Activated CD4-positive, alpha-beta T cell treated with anti-CD3 and anti-CD28 coated beads, Interleukin-2, amount 10 ng/mL, durations not matched to agents 7 days and 5 days (primary cell): Measurements from ENCODE around the gene ARHGAP22. TPM values are rescaled to one million over a fixed set of nuclear protein-coding genes. Genes with fewer than 3 reads are reported as not detected.

Experiments used
- CTCF ChIA-PET: fragments of 350-600 bp; sonication (Branson Sonifier 250); formaldehyde crosslinking; loops from one replicate; lab custom pipeline; 2021; ENCODE audit warnings: antibody characterized with exemption; lab: Charles Lee
- POLR2A ChIA-PET: fragments of 350-600 bp; sonication (Branson Sonifier 250); formaldehyde crosslinking; loops from one replicate; lab custom pipeline; 2021; ENCODE audit warnings: antibody characterized with exemption; lab: Charles Lee
- DNase-seq: peaks from one replicate; pipeline ENCODE4 v3.0.0-alpha.2; 2020
- H3K27ac Mint-ChIP-seq: one replicate; pipeline ENCODE4 v1.8.0; 2021; ENCODE audit warnings: mild to moderate bottlenecking, moderate library complexity, mixed read lengths
- H3K27me3 Mint-ChIP-seq: one replicate; pipeline ENCODE4 v1.8.0; 2021; ENCODE audit warnings: mixed read lengths
- H3K36me3 Mint-ChIP-seq: one replicate; pipeline ENCODE4 v1.8.0; 2021; ENCODE audit warnings: low read depth, mixed read lengths
- H3K4me1 Mint-ChIP-seq: one replicate; pipeline ENCODE4 v1.8.0; 2021; ENCODE audit warnings: mixed read lengths
- H3K4me3 Mint-ChIP-seq: one replicate; pipeline ENCODE4 v1.8.0; 2021; ENCODE audit warnings: mild to moderate bottlenecking, moderate library complexity, mixed read lengths
- H3K9me3 Mint-ChIP-seq: one replicate; pipeline ENCODE4 v1.8.0; 2021; ENCODE audit warnings: mixed read lengths
- total RNA-seq, 2 experiments: library from RNA; stranded (reverse); gene quantifications; one replicate each; pipeline ENCODE4 v1.2.3, GENCODE V29; 2021

The ARHGAP22 gene
- total RNA-seq, 2 experiments from 2014 or later, result not detected

DNA sequence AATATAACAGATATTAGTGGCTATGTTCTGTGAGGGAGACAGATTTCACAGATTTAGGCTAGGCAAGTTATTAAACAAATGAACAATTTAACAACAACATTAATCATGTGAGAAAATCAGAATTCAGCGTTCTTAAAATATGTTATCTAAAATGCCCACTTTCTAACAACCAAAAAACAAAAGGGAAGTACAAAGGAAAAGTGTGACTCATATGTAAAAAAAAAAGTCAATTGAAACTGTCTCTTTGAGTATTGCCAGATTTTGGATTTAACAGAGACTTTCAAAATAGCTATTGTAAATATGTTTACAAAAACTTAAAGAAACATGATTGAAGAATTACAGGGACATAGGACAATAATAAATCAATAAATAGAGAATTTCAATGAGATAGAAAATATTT is 34.8 kb upstream of the ARHGAP22 start:
- Mint-ChIP-seq H3K27me3 (peaks cover 30% of the 10 kb centered on the region), H3K36me3 (no peaks in the 10 kb centered on the region), H3K9me3 (peaks cover 2% of the 10 kb centered on the region), H3K4me1 (peaks cover 5% of the 10 kb centered on the region), H3K27ac (no peak overlapping the region), H3K4me3 (no peak overlapping the region)
- CTCF ChIA-PET, result interaction anchor here (1.5 to 1.6 kb wide), 2 partner anchors 17 kb away, joined by 6 read pairs; no protein-coding TSS in a partner anchor
- DNase-seq, result no peak
- POLR2A ChIA-PET, result no interaction called here

DNA sequence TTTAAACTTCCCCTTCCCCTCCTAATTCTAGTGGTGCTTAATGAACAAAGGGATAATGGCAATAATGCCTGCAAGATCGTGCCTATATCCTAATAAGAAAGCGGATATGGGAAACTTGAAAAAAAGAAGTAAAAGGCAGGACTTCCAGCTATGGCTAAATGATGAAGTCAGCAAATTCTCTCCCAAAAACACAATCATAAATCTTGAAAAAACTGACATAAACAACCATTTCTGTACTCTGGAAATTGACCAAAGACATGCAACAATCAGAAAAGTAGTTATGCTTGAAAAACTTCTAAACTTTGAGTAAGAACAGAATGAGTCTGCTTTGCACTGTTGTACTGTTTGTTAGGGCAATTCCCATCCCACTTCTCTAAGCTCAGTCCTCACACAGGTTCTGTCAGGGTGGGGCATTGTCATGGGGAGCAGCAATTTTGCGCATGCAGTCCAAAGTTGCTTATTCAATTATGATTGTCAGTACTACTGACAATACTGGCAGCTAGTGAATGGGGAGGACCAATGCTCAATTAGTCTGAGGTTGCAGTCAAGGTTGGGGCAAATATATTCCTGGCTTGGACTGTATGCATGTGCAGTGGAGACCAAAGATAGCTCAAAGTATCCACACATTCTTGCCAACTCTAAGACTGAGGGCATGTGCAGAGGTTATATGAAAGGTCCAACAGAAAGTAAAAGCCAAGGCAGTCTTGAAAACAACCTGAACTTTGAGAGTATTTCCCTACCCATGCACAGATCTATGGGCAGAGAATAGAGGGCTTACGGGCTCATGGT is 34.1 kb upstream of the ARHGAP22 start:
- POLR2A ChIA-PET, result no interaction called here
- Mint-ChIP-seq H3K36me3 (no peaks in the 10 kb centered on the region), H3K27me3 (peaks cover 28% of the 10 kb centered on the region), H3K9me3 (peaks cover 2% of the 10 kb centered on the region), H3K4me3 (no peak overlapping the region), H3K27ac (no peak overlapping the region), H3K4me1 (peaks cover 12% of the 10 kb centered on the region)
- DNase-seq, result no peak
- CTCF ChIA-PET, result interaction anchor here (1.0 to 1.6 kb wide), 2 partner anchors 10 to 17 kb away, joined by 3 to 6 read pairs; no protein-coding TSS in a partner anchor

DNA sequence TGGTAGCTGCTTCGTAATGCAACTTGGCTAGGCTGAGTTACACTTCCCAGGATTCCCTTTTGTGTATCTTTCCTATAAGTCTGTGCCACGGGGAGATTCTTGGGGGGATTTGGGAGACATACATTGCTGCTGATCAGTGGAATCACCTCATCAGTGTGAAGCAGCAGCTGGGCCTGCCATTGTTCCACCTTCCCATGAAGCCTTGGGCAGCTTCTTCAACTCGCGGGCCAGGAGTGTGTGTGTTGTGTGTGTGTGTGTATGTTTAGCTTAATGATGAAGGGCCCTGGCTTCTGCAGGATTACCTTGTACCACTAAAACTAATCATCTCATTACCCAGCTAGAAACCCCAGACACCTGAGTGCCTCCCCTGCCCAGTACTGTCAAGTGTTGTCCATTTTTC is 33.3 kb upstream of the ARHGAP22 start:
- Mint-ChIP-seq H3K9me3 (peaks cover 2% of the 10 kb centered on the region), H3K4me1 (peaks cover 20% of the 10 kb centered on the region), H3K4me3 (no peak overlapping the region), H3K27me3 (peaks cover 28% of the 10 kb centered on the region), H3K27ac (no peak overlapping the region), H3K36me3 (no peaks in the 10 kb centered on the region)
- POLR2A ChIA-PET, result no interaction called here
- CTCF ChIA-PET, result interaction anchor here (1.0 to 5.1 kb wide), 3 partner anchors 9 to 18 kb away, joined by 3 to 27 read pairs (median 6); no protein-coding TSS in a partner anchor
- no peak for DNase-seq

DNA sequence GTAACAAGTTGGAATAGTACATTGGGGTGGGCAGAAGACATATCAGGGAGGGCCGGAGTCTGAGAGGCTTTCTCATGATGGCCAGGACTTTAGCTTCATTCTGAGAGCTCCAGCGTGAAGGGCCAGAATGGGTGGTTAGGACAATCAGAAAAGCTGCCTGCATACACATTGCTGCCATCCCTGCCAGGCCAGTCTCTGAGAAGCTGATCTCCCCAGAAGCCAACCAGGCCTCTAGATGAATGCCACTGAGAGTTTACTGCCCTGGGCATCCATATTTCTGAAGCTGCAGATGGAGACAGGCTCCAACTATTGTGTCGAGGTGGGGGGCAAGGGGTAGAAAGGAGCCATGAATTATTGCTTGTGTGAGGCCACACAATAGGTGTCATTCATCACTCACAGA is 32.0 kb upstream of the ARHGAP22 start:
- DNase-seq, result no peak
- Mint-ChIP-seq H3K4me3 (no peak overlapping the region), H3K27me3 (peaks cover 38% of the 10 kb centered on the region), H3K9me3 (peaks cover 2% of the 10 kb centered on the region), H3K4me1 (peaks cover 20% of the 10 kb centered on the region), H3K27ac (no peak overlapping the region), H3K36me3 (no peaks in the 10 kb centered on the region)
- ChIA-PET CTCF (interaction anchor here (1.3 to 5.1 kb wide), 2 partner anchors 14 to 19 kb away, joined by 3 to 27 read pairs; no protein-coding TSS in a partner anchor), POLR2A (no interaction called here)

DNA sequence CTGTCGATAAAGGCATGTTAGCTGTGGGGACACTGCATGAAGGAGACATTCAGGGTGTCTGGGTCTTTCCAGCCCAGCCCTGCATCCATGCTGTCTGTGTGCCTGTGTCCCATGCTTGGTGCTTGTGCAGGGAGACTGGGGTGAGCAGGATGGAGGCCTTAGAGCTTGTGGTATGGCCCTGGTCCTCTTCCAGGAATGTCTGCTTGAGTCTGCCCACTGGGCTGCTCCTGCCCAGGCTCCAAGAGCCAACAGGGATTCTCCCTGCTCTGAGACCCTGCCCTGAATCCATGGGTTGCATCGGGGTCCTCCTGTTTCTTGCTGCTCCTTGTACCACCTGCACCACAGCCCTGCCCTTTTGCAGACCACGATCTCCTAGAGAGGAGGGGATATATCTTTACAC is 31.4 kb upstream of the ARHGAP22 start:
- peaks cover 20% of the 10 kb centered on the region for H3K4me1 Mint-ChIP-seq
- POLR2A ChIA-PET, result no interaction called here
- DNase-seq, result no peak
- peaks cover 37% of the 10 kb centered on the region for H3K27me3 Mint-ChIP-seq
- no peak overlapping the region for H3K27ac Mint-ChIP-seq
- peaks cover 2% of the 10 kb centered on the region for H3K9me3 Mint-ChIP-seq
- H3K36me3 Mint-ChIP-seq, result no peaks in the 10 kb centered on the region
- CTCF ChIA-PET, result interaction anchor here (1.3 to 5.1 kb wide), 2 partner anchors 13 to 20 kb away, joined by 3 to 27 read pairs; no protein-coding TSS in a partner anchor
- no peak overlapping the region for H3K4me3 Mint-ChIP-seq

DNA sequence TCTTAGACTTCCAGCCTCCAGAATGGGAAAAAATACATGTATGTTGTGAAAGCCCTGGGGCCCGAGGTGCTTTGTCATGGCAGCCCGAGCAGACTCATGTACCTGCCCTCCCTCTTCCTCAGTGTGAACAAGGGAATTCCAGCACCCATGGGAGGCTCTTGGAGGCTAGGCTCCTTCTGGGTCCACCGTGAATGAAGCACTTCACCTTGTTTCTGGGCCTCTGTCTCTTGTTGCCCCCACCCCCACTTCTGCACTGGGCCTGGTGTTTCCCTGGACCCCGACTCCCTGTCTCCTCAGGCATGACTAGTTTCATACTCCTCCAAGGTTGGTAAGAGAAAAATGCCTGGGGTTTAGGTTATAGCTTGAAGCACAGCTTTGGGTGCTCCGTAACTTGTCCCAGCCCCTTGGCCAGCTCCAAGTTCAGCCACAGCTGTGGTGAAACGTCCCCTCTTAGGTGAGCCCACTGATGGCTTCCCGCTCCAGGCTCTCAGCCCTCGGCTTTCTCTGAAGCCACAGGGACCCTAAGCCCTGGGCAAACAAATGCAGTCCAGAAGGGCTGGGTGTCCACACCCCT is 30.2 kb upstream of the ARHGAP22 start:
- Mint-ChIP-seq H3K4me1 (peaks cover 20% of the 10 kb centered on the region), H3K27me3 (peaks cover 35% of the 10 kb centered on the region), H3K9me3 (no peaks in the 10 kb centered on the region), H3K4me3 (no peak overlapping the region), H3K36me3 (no peaks in the 10 kb centered on the region), H3K27ac (no peak overlapping the region)
- no peak for DNase-seq
- ChIA-PET CTCF (interaction anchor here (5.1 kb wide), 1 partner anchor 21 kb away, joined by 27 read pairs; no protein-coding TSS in a partner anchor), POLR2A (no interaction called here)

DNA sequence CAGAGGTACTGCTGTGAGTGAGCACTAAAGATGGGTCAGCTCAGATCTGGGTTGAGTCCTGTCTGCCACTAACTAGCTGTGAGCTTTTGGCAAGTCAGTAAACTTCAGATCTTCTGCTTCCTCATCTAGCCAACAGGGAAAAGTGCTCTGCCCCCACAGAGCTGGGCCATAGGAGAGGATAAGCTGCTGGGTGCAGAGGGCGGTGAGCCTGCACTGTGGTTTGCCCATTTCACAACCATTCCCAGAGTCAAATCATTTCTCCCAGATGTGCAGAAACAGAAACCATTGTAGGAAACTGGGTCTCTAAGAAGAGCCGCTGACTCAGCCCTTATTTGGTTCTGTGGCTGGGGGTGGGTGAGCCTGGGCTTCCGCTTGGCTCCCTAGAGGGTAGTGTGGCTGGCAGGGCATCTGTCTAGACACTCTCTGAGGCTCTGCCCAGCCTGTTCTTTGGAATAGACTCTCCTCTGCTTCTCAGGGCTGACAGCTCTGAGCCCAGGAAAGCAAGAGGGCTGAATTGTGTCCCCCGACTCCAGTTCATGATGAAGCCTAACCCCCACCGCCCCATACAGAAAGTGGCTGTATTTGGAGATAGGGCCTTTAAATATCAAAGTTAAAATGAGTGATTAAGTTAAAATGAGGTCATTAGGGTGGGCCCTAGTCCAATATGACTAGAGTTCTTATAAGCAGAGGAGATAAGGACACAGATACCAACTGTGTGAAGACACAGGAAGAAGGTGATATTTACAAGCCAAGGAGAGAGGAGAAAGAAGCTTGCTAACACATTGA is 29.5 kb upstream of the ARHGAP22 start:
- H3K27me3 Mint-ChIP-seq, result peaks cover 30% of the 10 kb centered on the region
- CTCF ChIA-PET, result interaction anchor here (0.8 to 5.1 kb wide), 2 partner anchors 22 to 773 kb away, joined by 3 to 27 read pairs; no protein-coding TSS in a partner anchor
- H3K27ac Mint-ChIP-seq, result no peak overlapping the region
- H3K36me3 Mint-ChIP-seq, result no peaks in the 10 kb centered on the region
- H3K4me3 Mint-ChIP-seq, result no peak overlapping the region
- POLR2A ChIA-PET, result no interaction called here
- no peaks in the 10 kb centered on the region for H3K9me3 Mint-ChIP-seq
- H3K4me1 Mint-ChIP-seq, result peaks cover 20% of the 10 kb centered on the region
- peak; percentile 34 for DNase-seq

DNA sequence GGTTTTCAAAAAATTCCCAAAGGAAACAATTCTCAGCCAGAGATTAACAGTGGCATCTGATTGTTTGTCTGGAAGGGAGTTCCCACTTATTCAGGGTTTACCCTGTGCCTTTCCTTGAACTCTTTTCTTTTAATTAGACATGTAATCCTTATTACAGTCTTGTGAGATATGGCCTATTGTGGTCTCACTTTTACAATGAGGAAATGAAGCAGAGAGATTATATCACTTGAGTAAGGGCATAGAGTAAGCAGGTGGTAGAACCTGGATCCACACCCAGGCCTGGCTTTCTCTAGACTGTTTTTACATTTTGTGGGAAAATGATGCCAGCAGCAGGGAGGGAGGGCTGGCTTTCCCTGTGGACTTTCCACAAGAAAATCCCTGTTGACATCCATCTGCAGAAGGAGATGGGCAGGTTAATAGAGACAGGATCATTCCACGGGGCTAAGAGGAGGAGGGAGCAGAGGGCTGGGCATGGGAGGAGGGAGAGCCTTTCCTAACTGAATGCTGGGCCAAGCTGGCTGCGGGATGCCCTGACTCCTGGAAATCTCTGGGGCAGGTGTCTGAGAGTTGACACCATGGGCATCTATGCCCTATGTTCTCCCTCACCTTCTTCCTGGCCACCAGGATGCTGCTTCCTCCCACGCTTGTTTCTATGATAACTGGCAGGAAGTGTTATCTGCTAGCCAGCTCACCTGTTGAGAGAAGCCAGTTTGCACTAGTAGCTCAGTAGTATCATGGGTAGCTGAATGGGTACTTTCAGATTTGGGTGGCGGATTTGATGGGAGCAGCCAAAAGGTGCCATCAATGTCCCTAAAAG is 28.7 kb upstream of the ARHGAP22 start:
- H3K4me3 Mint-ChIP-seq, result no peak overlapping the region
- H3K36me3 Mint-ChIP-seq, result no peaks in the 10 kb centered on the region
- H3K27ac Mint-ChIP-seq, result no peak overlapping the region
- peaks cover 24% of the 10 kb centered on the region for H3K27me3 Mint-ChIP-seq
- CTCF ChIA-PET, result interaction anchor here (0.8 to 5.1 kb wide), 2 partner anchors 23 to 774 kb away, joined by 3 to 27 read pairs; no protein-coding TSS in a partner anchor
- no peak for DNase-seq
- H3K4me1 Mint-ChIP-seq, result peaks cover 20% of the 10 kb centered on the region
- no peaks in the 10 kb centered on the region for H3K9me3 Mint-ChIP-seq
- POLR2A ChIA-PET, result no interaction called here

DNA sequence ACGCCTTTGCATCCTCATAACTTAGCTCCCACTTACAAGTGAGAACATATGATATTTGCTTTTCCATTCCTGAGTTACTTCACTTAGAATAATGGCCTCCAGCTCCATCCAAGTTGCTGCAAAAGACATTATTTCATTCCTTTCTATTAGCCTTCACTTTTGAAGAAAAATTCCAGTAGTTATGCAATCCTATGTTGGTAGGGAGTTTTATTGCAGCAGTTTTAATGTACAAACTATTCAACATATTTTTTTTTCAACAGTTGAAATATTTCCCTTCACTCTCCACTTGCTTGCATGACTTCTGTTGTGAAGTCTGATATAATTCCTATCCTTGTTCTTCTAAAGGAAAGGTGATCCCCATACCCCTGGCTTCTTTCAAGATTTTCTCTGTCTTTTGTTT is 27.3 kb upstream of the ARHGAP22 start:
- no peak for DNase-seq
- peaks cover 14% of the 10 kb centered on the region for H3K27me3 Mint-ChIP-seq
- CTCF ChIA-PET, result no interaction called here
- POLR2A ChIA-PET, result no interaction called here
- no peaks in the 10 kb centered on the region for H3K9me3 Mint-ChIP-seq
- H3K27ac Mint-ChIP-seq, result no peak overlapping the region
- no peaks in the 10 kb centered on the region for H3K36me3 Mint-ChIP-seq
- H3K4me1 Mint-ChIP-seq, result peaks cover 20% of the 10 kb centered on the region
- H3K4me3 Mint-ChIP-seq, result no peak overlapping the region

DNA sequence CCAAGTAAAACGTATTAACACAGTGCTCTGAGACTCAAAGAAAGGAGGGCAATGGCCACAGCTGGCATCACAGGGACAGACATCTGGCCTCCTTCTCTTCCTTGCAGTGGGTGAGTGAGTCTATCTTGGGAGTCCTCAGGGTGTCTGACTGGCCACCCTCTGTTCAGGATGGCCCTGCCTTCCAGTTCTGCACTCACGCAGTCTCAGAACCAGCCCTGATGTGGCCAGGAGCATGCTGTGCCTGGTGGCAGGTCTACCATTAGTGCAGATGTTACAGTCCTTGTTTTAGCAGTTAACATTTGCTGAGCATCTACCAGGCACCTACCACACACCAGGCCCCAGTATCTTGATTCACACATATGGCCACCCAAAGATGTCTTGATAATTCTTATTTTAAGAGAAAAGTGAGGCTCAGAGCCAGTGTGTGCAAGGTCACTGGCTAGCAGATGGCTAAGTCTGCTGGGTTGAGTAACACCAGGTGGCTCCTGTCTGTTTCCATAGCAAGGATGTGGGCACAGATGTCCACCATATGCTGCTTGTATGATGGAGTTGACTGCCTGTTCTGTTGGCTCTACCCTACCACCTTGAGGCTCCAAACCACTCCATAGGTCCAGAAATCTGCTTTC is 23.2 kb upstream of the ARHGAP22 start:
- DNase-seq, result no peak
- POLR2A ChIA-PET, result no interaction called here
- Mint-ChIP-seq H3K4me3 (no peak overlapping the region), H3K36me3 (no peaks in the 10 kb centered on the region), H3K27me3 (peaks cover 22% of the 10 kb centered on the region), H3K27ac (no peak overlapping the region), H3K9me3 (no peaks in the 10 kb centered on the region), H3K4me1 (no peaks in the 10 kb centered on the region)
- CTCF ChIA-PET, result no interaction called here

DNA sequence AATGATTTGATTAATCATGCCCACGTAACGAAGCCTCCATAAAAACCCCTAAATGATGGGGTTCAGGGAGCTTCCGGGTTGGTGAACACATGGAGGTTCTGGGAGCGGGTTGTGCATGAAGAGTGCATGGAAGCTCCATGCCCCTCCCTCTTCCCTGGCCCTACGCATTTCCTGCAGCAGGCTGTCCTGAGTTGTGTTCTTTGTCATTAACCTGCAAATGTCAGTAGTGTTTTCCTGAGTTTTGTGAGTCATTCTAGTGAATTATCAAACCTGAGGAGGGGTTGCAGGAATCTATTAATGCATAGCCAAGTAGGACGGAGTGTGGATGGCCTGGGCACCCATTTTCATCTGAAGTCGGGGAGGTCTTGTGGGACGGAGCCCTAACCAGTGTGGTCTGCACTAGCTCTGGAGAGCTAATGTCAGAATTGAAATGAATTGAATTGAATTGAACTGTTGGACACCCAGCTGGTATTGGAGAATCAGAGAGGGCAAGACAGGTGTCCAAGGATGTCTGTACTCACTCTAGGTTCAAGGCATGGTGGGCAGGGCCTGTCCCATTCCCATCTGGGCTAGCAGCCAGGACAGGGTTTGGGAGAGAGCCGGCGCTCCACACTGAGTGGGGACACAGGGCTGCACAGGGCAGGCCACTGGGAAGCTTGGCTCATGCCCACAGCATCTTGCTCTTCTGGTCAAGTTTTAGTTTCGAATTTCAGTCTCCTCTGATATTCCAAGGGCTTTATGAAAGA is 22.3 kb upstream of the ARHGAP22 start:
- H3K4me3 Mint-ChIP-seq, result no peak overlapping the region
- ChIA-PET POLR2A (no interaction called here), CTCF (no interaction called here)
- H3K9me3 Mint-ChIP-seq, result no peaks in the 10 kb centered on the region
- no peaks in the 10 kb centered on the region for H3K4me1 Mint-ChIP-seq
- no peak for DNase-seq
- H3K27ac Mint-ChIP-seq, result no peak overlapping the region
- no peaks in the 10 kb centered on the region for H3K36me3 Mint-ChIP-seq
- H3K27me3 Mint-ChIP-seq, result peaks cover 14% of the 10 kb centered on the region
